Measurements from ENCODE around the gene PRAMEF1. TPM values are rescaled to one million over a fixed set of nuclear protein-coding genes. Genes with fewer than 3 reads are reported as not detected.

The PRAMEF1 gene
- total RNA-seq, 1 donor from 2014 or later, result not detected

Other genes with a start within 250 kb of the PRAMEF1 start
- gene DHRS3, start 173.2 kb upstream of the PRAMEF1 start, total RNA-seq, result 271 TPM
- not detected for gene AADACL4, start 147.3 kb upstream of the PRAMEF1 start, total RNA-seq
- gene AADACL3, start 75.3 kb upstream of the PRAMEF1 start, total RNA-seq, result not detected
- gene CFAP107, start 45.2 kb upstream of the PRAMEF1 start, total RNA-seq, result not detected
- not detected for gene PRAMEF12, start 17.7 kb upstream of the PRAMEF1 start, total RNA-seq
- not detected for gene PRAMEF11, start 40.0 kb downstream of the PRAMEF1 start, total RNA-seq
- gene HNRNPCL1, start 57.3 kb downstream of the PRAMEF1 start, total RNA-seq, result not detected
- gene PRAMEF2, start 65.7 kb downstream of the PRAMEF1 start, total RNA-seq, result not detected
- gene PRAMEF4, start 94.8 kb downstream of the PRAMEF1 start, total RNA-seq, result not detected
- gene PRAMEF10, start 106.9 kb downstream of the PRAMEF1 start, total RNA-seq, result not detected
- not detected for gene PRAMEF7, start 125.2 kb downstream of the PRAMEF1 start, total RNA-seq
- gene PRAMEF6, start 156.2 kb downstream of the PRAMEF1 start, total RNA-seq, result not detected

Measured in sciatic nerve (tissue), 1 donor.